ENCODE measurements around the gene KLK14.
A peak's percentile ranks its signal among the peaks of the same experiment; 100 is the strongest.

Gene KLK14

GRCh38 chr19:51086153-51086850 is 3.6 kb upstream of the KLK14 start:
- no peak for DNase-seq

GRCh38 chr19:51084505-51084904 is 1.8 kb upstream of the KLK14 start:
- DNase-seq = no peak

- DNase-seq = no peak
Measured at GRCh38 chr19:51083783-51084182, 1.1 kb upstream of the KLK14 start.

- no peak for DNase-seq
Measured at GRCh38 chr19:51083181-51083580, 494 bp upstream of the KLK14 start.

- no peak for DNase-seq
Measured at GRCh38 chr19:51081476-51081875, 1.2 kb downstream of the KLK14 start.

- peak in 10 of 58 donors; percentile 2 to 34 (median 10) for DNase-seq
Measured at GRCh38 chr19:51079481-51080110, 3.1 kb downstream of the KLK14 start.

GRCh38 chr19:51078731-51079130 is 4.0 kb downstream of the KLK14 start:
- no peak for DNase-seq

GRCh38 chr19:51078104-51078503 is 4.6 kb downstream of the KLK14 start:
- DNase-seq = no peak

GRCh38 chr19:51076631-51077213 is 6.0 kb downstream of the KLK14 start:
- DNase-seq = no peak

- DNase-seq = no peak
Measured at GRCh38 chr19:51075998-51076397, 6.7 kb downstream of the KLK14 start.

GRCh38 chr19:51071095-51071405 is 11.6 kb downstream of the KLK14 start:
- DNase-seq = no peak

GRCh38 chr19:51070334-51071094 is 12.2 kb downstream of the KLK14 start:
- no peak for DNase-seq

GRCh38 chr19:51066393-51067186 is 16.1 kb downstream of the KLK14 start:
- no peak for DNase-seq

- DNase-seq = no peak
Measured at GRCh38 chr19:51065221-51065960, 17.3 kb downstream of the KLK14 start.

GRCh38 chr19:51064534-51065220 is 18.0 kb downstream of the KLK14 start, which contains the start of gene KLK13:
Gene KLK13 (minus strand): TSS chr19:51065092. CDS start chr19:51065067, 25 bp downstream.
- DNase-seq = no peak

GRCh38 chr19:51063664-51064063 is 19.0 kb downstream of the KLK14 start:
- no peak for DNase-seq

- DNase-seq = no peak
Measured at GRCh38 chr19:51060973-51061372, 21.7 kb downstream of the KLK14 start.

GRCh38 chr19:51060336-51060735 is 22.4 kb downstream of the KLK14 start:
- DNase-seq = no peak

- no peak for DNase-seq
Measured at GRCh38 chr19:51059715-51060114, 23.0 kb downstream of the KLK14 start.

GRCh38 chr19:51055866-51056265 is 26.8 kb downstream of the KLK14 start:
- DNase-seq = no peak
